GM18867 (cell line): ENCODE data around the gene TCP11L1.
A peak's percentile ranks its signal among the peaks of the same experiment; 100 is the strongest.
"Not testable (repeated sequence)": the region's sequence is repeated elsewhere in the genome, so short reads cannot be mapped to it uniquely, and the experiment has no call there.

Experiments used
- ATAC-seq: cut with Tn5 transposase; IDR thresholded peaks from one replicate; pipeline ENCODE4 v1.9.1; 2021; ENCODE audit warnings: mild to moderate bottlenecking, moderate library complexity; ENCODE audit not compliant: unreplicated experiment

Gene TCP11L1

DNA sequence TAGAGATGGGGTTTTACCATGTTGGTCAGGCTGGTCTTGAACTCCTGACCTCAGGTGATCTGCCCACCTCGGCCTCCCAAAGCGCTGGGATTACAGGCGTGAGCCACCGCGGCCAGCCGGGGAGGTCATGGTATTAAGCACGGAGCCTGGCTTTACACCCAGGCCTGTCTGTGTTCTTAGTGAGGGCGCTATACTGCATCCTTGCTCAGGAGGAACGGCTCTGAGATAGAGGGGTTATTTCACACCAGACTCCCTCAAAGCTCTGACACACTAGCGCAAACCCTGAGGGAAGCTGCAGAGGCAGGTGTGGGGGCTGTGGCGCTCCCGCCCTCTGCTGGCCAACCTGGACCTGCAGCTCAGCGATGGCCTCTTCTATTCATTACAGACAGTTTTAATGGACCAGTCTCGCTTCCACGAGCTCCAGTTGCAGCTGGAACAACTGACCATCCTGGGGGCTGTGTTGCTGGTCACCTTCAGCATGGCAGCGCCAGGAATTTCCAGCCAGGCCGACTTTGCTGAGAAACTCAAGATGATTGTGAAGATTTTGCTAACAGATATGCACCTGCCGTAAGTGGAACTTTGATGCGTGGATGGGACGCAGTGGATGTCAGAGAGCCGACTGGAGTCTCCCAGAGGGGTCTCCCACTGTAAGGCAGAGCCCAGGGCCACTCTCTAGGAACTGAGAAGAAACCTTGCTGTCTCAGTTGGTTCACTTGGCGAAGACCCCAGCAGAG, 26.2 kb downstream of the TCP11L1 start:
- ATAC-seq, result peak; percentile 63

- no peak for ATAC-seq
Observed at GRCh38 chr11:33067294-33067693, 27.9 kb downstream of the TCP11L1 start.

DNA sequence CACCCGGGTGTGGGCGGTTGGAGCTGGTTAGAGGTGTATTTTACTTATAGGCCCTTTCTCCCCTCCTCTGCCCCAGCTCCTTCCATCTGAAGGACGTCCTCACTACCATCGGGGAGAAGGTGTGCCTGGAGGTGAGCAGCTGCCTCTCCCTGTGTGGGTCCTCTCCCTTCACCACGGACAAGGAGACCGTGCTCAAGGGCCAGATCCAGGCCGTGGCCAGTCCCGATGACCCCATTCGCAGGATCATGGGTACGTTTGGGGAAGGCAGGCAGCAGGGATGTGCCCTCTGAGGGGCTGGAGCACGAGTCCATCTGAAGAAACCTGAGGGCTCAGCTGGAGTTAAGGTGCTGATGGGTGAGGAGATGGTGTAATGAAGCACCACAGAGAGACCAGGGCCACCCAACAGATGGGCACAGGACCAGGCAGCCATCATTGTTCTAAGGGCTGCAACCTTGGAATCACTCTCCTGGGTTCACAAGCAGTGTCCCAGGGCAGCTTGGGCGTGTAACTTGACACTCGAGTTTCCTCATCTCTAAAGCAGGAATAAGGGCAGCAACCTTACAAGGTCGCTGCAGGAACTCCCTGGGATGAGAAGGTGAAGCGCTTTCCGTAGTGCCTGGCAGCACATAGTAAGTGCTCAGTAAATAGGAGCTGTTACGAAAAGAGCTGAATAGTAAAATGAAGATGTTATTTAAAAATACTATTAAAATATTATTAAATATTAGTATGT, 29.4 kb downstream of the TCP11L1 start:
- ATAC-seq, result no peak

- ATAC-seq, result no peak
Observed at GRCh38 chr11:33072465-33072864, 33.1 kb downstream of the TCP11L1 start.

- no peak for ATAC-seq
Observed at GRCh38 chr11:33083918-33084317, 44.5 kb downstream of the TCP11L1 start.

DNA sequence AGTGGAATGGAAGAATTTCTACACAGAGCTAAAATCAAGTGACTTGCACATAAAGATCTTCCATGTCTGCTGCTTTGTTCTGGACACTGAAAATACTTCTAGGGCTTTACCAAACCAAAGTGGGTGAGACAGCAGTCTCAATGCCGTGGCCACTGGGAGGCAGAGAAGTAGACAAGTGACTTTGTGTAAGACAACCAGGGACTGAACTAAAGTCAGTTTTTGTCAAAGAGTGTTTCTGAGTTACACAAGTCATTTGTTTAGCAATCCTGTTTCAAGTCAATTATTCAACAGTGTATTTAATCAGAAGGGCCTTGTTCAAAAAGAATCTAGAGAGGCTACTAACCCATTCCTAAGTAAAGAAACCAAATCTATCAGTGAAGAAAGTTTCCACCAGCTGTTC, 46.6 kb downstream of the TCP11L1 start:
- no peak for ATAC-seq

DNA sequence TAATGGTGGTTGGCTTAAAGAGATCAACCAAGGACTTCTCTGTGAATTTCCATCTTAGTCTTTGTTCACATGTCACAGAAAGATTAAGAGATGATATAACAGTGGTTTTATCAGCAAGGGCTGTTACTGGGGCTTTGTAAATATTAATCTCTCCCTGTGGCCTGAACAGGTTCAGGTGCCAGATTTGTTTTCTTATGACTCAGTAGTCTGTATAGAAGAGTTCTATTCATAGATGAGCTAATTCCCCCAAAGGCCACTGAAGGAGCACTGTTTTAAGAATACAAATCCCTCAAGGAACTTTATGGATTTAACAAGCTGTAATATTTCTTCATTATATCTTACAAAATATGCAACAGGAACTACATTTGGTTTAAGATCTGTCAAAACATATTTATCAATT, 50.4 kb downstream of the TCP11L1 start:
- no peak for ATAC-seq

DNA sequence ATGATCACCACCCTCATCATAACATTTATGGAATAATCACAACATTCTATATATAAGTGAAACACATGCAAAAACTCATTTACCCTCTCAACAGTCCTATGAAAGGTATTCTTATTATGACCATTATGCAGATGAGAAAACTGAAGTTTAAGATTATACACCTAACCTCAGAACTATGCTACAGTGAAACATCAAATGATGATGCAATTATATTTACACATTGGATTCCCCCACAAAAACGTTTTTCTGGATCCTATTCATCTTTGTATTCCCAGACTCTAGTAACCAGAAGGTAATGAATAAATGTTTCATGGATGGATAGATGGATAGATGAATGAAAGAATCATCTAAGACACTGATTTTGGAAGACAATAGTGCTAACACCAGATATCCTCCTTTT, 54.8 kb downstream of the TCP11L1 start:
- no peak for ATAC-seq

GRCh38 chr11:33103836-33104235, 64.5 kb downstream of the TCP11L1 start:
- no peak for ATAC-seq

DNA sequence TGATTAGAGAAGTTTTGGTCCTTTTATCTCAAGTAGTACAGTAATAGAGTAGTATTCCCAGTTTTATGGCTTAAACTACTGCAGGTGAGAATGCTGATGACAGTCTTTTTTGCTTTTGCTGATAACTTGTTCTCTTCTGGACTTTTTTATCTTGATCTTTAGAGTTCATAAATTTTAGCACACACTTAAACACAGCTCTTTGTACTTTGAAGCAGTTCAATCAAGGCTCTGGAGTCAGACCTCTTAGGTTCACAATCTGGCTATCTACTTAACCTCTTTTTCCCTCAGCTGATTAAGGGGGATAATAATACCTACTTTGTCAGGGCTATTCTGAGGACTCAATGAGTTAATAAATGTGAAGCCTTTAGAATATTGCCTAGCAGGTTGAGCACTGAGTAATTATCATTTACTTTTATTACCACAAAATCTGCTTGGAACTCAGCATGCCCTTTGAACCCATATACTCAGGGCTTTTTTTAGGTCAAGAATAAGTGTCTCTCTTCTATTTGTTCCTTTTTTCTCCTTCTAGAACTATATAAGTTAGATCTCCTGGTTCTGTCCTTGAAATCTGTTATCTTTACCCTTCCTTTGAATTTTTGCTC, 70.0 kb downstream of the TCP11L1 start:
- ATAC-seq, result no peak

GRCh38 chr11:33110083-33110482, 70.7 kb downstream of the TCP11L1 start:
- no peak for ATAC-seq

- no peak for ATAC-seq
Observed at GRCh38 chr11:33116535-33116934, 77.2 kb downstream of the TCP11L1 start.

GRCh38 chr11:33122696-33123095, 83.3 kb downstream of the TCP11L1 start:
- ATAC-seq, result not testable (repeated sequence)
